ENCODE measurements around the gene COX6A2.

GRCh38 chr16:31476303-31477219 lies 48.4 kb upstream of the COX6A2 start:
- TF ChIP-seq, protein P1, sequence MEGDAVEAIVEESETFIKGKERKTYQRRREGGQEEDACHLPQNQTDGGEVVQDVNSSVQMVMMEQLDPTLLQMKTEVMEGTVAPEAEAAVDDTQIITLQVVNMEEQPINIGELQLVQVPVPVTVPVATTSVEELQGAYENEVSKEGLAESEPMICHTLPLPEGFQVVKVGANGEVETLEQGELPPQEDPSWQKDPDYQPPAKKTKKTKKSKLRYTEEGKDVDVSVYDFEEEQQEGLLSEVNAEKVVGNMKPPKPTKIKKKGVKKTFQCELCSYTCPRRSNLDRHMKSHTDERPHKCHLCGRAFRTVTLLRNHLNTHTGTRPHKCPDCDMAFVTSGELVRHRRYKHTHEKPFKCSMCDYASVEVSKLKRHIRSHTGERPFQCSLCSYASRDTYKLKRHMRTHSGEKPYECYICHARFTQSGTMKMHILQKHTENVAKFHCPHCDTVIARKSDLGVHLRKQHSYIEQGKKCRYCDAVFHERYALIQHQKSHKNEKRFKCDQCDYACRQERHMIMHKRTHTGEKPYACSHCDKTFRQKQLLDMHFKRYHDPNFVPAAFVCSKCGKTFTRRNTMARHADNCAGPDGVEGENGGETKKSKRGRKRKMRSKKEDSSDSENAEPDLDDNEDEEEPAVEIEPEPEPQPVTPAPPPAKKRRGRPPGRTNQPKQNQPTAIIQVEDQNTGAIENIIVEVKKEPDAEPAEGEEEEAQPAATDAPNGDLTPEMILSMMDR (conservative IDR thresholded peaks at IDR 0.05; ENCODE audit: low read length) = no peak
- no peak for TF ChIP-seq EZH2phosphoT487 (IDR thresholded peaks at IDR 0.05; ENCODE audit: borderline replicate concordance, low read depth, low read length)
